HepG2 (cell line): ENCODE results near the gene RPS19BP1. TPM values are rescaled to one million over a fixed set of nuclear protein-coding genes. Genes with fewer than 3 reads are reported as not detected.

Experiments used
- ARHGAP35 ChIP-seq: sonication (generic); formaldehyde crosslinking; IDR thresholded peaks from 2 replicates; pipeline ENCODE4 v1.9.0; 2022; ENCODE audit warnings: mild to moderate bottlenecking, inconsistent platforms, moderate library complexity, missing genetic modification reagents, borderline replicate concordance
- BRF2 ChIP-seq: sonication (generic); formaldehyde crosslinking; IDR thresholded peaks from 2 replicates; pipeline ENCODE4 v1.8.1; 2022; ENCODE audit warnings: mild to moderate bottlenecking, missing genetic modification reagents
- CBX2 ChIP-seq, 2 experiments: fragments of 200-600 bp in 1 of 2; sonication (generic); formaldehyde crosslinking in 1 of 2; IDR thresholded peaks; 2 replicates each; pipeline versions ENCODE4 v1.7.0 to v1.8.1; 2018 to 2022; ENCODE audit warnings: low read depth in 2 of 2, low read length in 1 of 2, mild to moderate bottlenecking in 1 of 2, missing genetic modification reagents in 1 of 2
- ETV6 ChIP-seq: sonication (generic); formaldehyde crosslinking; conservative IDR thresholded peaks from 2 replicates; pipeline ENCODE4 v1.4.0; 2020; ENCODE audit warnings: missing genetic modification reagents
- FIP1L1 ChIP-seq: fragments of 200-400 bp; formaldehyde crosslinking; IDR thresholded peaks from 2 replicates; pipeline ENCODE4 v1.6.1; 2018; ENCODE audit warnings: low read depth, mild to moderate bottlenecking, low read length, moderate library complexity, borderline replicate concordance; ENCODE audit not compliant: insufficient read depth
- HBP1 ChIP-seq: IDR thresholded peaks from 2 replicates; pipeline ENCODE4 v1.6.1; 2016; ENCODE audit warnings: low read depth, control low read depth
- HMG20A ChIP-seq: IDR thresholded peaks from 2 replicates; pipeline ENCODE4 v1.6.1; 2016; ENCODE audit warnings: borderline replicate concordance
- MYC ChIP-seq: sonication (generic); formaldehyde crosslinking; IDR thresholded peaks from 2 replicates; pipeline ENCODE4 v1.9.0; 2021; ENCODE audit warnings: missing genetic modification reagents, borderline replicate concordance
- PHF8 ChIP-seq: sonication (generic); formaldehyde crosslinking; IDR thresholded peaks from 2 replicates; pipeline ENCODE4 v1.5.0; 2020; ENCODE audit warnings: missing genetic modification reagents
- RAD21 ChIP-seq: fragments of 450-650 bp; formaldehyde crosslinking; IDR thresholded peaks from 2 replicates; pipeline ENCODE4 v1.5.0; 2020; ENCODE audit warnings: mild to moderate bottlenecking
- REL ChIP-seq: sonication (generic); formaldehyde crosslinking; conservative IDR thresholded peaks from 2 replicates; pipeline ENCODE4 v1.8.0; 2022; ENCODE audit warnings: mild to moderate bottlenecking, missing genetic modification reagents, moderate library complexity
- SKIL ChIP-seq: sonication (generic); formaldehyde crosslinking; IDR thresholded peaks from 2 replicates; pipeline ENCODE4 v1.8.0; 2022; ENCODE audit warnings: missing genetic modification reagents, mild to moderate bottlenecking, moderate library complexity, borderline replicate concordance
- TGIF2 ChIP-seq: IDR thresholded peaks from 2 replicates; pipeline ENCODE4 v1.6.1; 2016; ENCODE audit warnings: control low read depth, missing compliant biosample characterization
- TOE1 ChIP-seq: sonication (generic); formaldehyde crosslinking; IDR thresholded peaks from 2 replicates; pipeline ENCODE4 v1.4.0; 2020; ENCODE audit warnings: mild to moderate bottlenecking, missing genetic modification reagents
- ZNF292 ChIP-seq: sonication (generic); formaldehyde crosslinking; IDR thresholded peaks from 2 replicates; pipeline ENCODE4 v1.8.1; 2022; ENCODE audit warnings: mild to moderate bottlenecking, low read depth, missing genetic modification reagents, borderline replicate concordance
- ZNF496 ChIP-seq: sonication (generic); formaldehyde crosslinking; IDR thresholded peaks from 2 replicates; pipeline ENCODE4 v1.8.1; 2023; ENCODE audit warnings: mild to moderate bottlenecking, moderate library complexity, missing genetic modification reagents; ENCODE audit not compliant: insufficient replicate concordance
- ZNF570 ChIP-seq: sonication (generic); formaldehyde crosslinking; IDR thresholded peaks from 2 replicates; pipeline ENCODE4 v1.4.0; 2020; ENCODE audit warnings: mild to moderate bottlenecking, missing genetic modification reagents, borderline replicate concordance
- ZNF788 ChIP-seq: sonication (generic); formaldehyde crosslinking; IDR thresholded peaks from 2 replicates; pipeline ENCODE4 v1.5.0; 2020; ENCODE audit warnings: mild to moderate bottlenecking, missing genetic modification reagents, borderline replicate concordance
- ZSCAN12 ChIP-seq: sonication (generic); formaldehyde crosslinking; IDR thresholded peaks from 2 replicates; pipeline ENCODE4 v1.9.0; 2021; ENCODE audit warnings: mild to moderate bottlenecking, missing genetic modification reagents
- polyA plus RNA-seq, 8 experiments: library from polyadenylated mRNA; depleted of rRNA in 3 of 8; stranded (reverse) in 7 of 8; unstranded in 1 of 8; fragments of >200 nt; fragmentation: Illumina TruSeq in 4 of 8; extraction: Trizol in 4 of 8; gene quantifications; 2 replicates each; pipeline versions ENCODE4 v1.2.1 to v1.2.3, GENCODE V29; 2011 to 2016; ENCODE audit warnings: low read depth in 4 of 8, missing spikeins in 1 of 8, mixed read lengths in 1 of 8; ENCODE audit not compliant: insufficient read depth in 1 of 8
- total RNA-seq, 5 experiments: library from RNA; depleted of rRNA; stranded (reverse); fragments of >200 nt; fragmentation: Illumina TruSeq; extraction: Trizol; gene quantifications; 2 replicates each; pipeline ENCODE4 v1.2.3, GENCODE V29; 2016; ENCODE audit warnings: low read depth in 1 of 5

The RPS19BP1 gene
- total and polyA plus RNA-seq, 2 of the 13 experiments (the other 11 are each of a cell fraction or from before 2014, with no cell fraction given) = 44.3 to 81.3 TPM

GRCh38 chr22:39520226-39521105 lies 12.1 kb downstream of the RPS19BP1 start, which contains the start of gene ATF4 (continued):
- no peak; the same call in 1 of the 2 replicates for TF ChIP-seq HBP1 (CRISPR knock-in tag)
- TF ChIP-seq HMG20A (CRISPR knock-in tag) = 0 out of 2 replicates have a peak, but pooled peaks have one; percentile 22
- TF ChIP-seq ZSCAN12 (CRISPR knock-in tag) = peak; percentile 89; the same call in 1 of the 2 replicates
- TF ChIP-seq REL = peak; percentile 62; the same call in 1 of the 2 replicates
- peak; percentile 52; the same call in 1 of the 2 replicates for TF ChIP-seq ETV6 (CRISPR knock-in tag)
- TF ChIP-seq ZNF496 (CRISPR knock-in tag) = no peak
- TF ChIP-seq TOE1 = no peak
- TF ChIP-seq FIP1L1 = no peak
- TF ChIP-seq TGIF2 (CRISPR knock-in tag) = no peak; the same call in none of the 2 replicates
- no peak for TF ChIP-seq BRF2
- TF ChIP-seq ARHGAP35 = peak; percentile 97
- TF ChIP-seq ZNF788 (CRISPR knock-in tag) = peak; percentile 89; the same call in 1 of the 2 replicates
- TF ChIP-seq RAD21 (CRISPR knock-in tag) = no peak
- peak; percentile 39; the same call in 1 of the 2 replicates for TF ChIP-seq SKIL (CRISPR knock-in tag)
- TF ChIP-seq ZNF570 (CRISPR knock-in tag) = no peak
- peak; percentile 74 for TF ChIP-seq PHF8 (CRISPR knock-in tag)
- TF ChIP-seq ZNF292 (CRISPR knock-in tag) = no peak
- peak; percentile 77 for TF ChIP-seq MYC (CRISPR knock-in tag)
- no peak for TF ChIP-seq CBX2 (IDR thresholded peaks at IDR 0.05; ENCODE audit: low read depth, low read length)
- TF ChIP-seq CBX2 (CRISPR knock-in tag; IDR thresholded peaks at IDR 0.05; ENCODE audit: low read depth) = no peak
